Esophagus muscularis mucosa (tissue), 4 donors: Measurements from ENCODE around the gene PRTN3.

Source experiments
- CTCF ChIP-seq, 3 experiments: fragments of 200-600 bp in 2 of 3; fragments of 450-650 bp in 1 of 3; sonication (generic) in 2 of 3; IDR thresholded peaks; one replicate each; pipeline ENCODE4 v1.5.1; 2017 to 2019; ENCODE audit warnings: antibody characterized with exemption in 3 of 3, mild to moderate bottlenecking in 2 of 3, moderate library complexity in 1 of 3
- EP300 ChIP-seq: sonication (generic); formaldehyde crosslinking; IDR thresholded peaks from one replicate; pipeline ENCODE4 v1.6.1; 2017; ENCODE audit warnings: antibody characterized with exemption
- POLR2A ChIP-seq: fragments of 450-650 bp; IDR thresholded peaks from one replicate; pipeline ENCODE4 v1.6.1; 2017; ENCODE audit warnings: antibody characterized with exemption, moderate library complexity, mild to moderate bottlenecking, low read depth
- POLR2AphosphoS5 ChIP-seq, 2 donors: sonication (generic); formaldehyde crosslinking; IDR thresholded peaks; one replicate each; pipeline ENCODE4 v1.6.1; 2017; ENCODE audit warnings: antibody characterized with exemption in 2 of 2

- TF ChIP-seq CTCF (IDR thresholded peaks at IDR 0.05) (no peak), POLR2A (no peak), POLR2AphosphoS5 (IDR thresholded peaks at IDR 0.05) (no peak), EP300 (no peak)
These were observed 24.9 kb upstream of the PRTN3 start for GRCh38 chr19:815775-816499.
